ENCODE results near the gene ADAM33.

The ADAM33 gene

DNA sequence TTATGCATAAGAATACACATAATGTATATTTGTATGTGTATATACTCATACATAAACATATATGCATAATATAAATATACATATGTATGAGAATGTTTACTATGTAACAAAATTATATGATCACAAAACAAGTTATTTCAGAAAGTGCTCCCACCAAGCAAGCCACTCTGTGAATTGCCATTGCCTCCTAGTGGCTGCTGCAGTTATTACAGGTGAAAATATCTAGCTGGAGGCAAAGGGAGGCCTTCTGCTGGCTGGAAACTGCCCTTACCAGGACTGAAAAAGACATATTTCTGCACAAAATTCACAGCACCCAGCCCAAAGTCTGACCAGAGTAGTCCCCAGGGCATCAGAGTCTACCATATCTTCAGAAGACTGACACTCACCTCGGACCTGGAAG lies 14.4 kb upstream of the ADAM33 start:
- H3K4me3 ChIP-seq (ENCODE audit: low read depth, low read length): no peak overlapping the region
- TF ChIP-seq, protein P1, sequence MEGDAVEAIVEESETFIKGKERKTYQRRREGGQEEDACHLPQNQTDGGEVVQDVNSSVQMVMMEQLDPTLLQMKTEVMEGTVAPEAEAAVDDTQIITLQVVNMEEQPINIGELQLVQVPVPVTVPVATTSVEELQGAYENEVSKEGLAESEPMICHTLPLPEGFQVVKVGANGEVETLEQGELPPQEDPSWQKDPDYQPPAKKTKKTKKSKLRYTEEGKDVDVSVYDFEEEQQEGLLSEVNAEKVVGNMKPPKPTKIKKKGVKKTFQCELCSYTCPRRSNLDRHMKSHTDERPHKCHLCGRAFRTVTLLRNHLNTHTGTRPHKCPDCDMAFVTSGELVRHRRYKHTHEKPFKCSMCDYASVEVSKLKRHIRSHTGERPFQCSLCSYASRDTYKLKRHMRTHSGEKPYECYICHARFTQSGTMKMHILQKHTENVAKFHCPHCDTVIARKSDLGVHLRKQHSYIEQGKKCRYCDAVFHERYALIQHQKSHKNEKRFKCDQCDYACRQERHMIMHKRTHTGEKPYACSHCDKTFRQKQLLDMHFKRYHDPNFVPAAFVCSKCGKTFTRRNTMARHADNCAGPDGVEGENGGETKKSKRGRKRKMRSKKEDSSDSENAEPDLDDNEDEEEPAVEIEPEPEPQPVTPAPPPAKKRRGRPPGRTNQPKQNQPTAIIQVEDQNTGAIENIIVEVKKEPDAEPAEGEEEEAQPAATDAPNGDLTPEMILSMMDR (IDR thresholded peaks at IDR 0.05; ENCODE audit: borderline replicate concordance, insufficient read depth, low read depth, low read length): peak; percentile 30; the same call in 1 of the 2 replicates

DNA sequence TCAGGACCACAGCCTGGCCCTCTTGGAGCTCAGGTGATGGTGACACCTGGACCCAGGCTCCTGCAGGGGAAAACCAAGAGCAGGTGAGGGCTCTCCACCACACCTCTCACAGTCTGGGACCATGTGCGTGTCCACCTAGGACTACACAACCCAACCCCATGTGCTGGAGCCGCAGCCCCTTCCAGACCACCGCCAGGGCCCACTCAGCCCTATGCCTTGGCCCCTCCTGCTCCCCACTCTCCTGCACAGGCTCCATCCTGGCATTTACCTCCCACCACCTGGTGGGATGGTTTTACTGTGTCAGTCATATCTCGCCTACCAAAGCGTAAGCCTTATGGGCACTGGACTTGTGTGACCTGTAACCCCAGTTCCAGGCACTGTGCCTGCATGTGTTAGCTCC lies 13.1 kb upstream of the ADAM33 start:
- H3K4me3 ChIP-seq (ENCODE audit: low read depth, low read length): no peak overlapping the region
- TF ChIP-seq, protein P1 (IDR thresholded peaks at IDR 0.05; ENCODE audit: borderline replicate concordance, insufficient read depth, low read depth, low read length): no peak

- TF ChIP-seq, protein P1 (IDR thresholded peaks at IDR 0.05; ENCODE audit: borderline replicate concordance, insufficient read depth, low read depth, low read length): no peak
- no peak overlapping the region for H3K4me3 ChIP-seq (ENCODE audit: low read depth, low read length)
Observed at GRCh38 chr20:3693376-3693775, 11.6 kb upstream of the ADAM33 start.

GRCh38 chr20:3692706-3693294 lies 11.0 kb upstream of the ADAM33 start:
- H3K4me3 ChIP-seq (ENCODE audit: low read depth, low read length): no peak overlapping the region
- TF ChIP-seq, protein P1 (IDR thresholded peaks at IDR 0.05; ENCODE audit: borderline replicate concordance, insufficient read depth, low read depth, low read length): no peak

DNA sequence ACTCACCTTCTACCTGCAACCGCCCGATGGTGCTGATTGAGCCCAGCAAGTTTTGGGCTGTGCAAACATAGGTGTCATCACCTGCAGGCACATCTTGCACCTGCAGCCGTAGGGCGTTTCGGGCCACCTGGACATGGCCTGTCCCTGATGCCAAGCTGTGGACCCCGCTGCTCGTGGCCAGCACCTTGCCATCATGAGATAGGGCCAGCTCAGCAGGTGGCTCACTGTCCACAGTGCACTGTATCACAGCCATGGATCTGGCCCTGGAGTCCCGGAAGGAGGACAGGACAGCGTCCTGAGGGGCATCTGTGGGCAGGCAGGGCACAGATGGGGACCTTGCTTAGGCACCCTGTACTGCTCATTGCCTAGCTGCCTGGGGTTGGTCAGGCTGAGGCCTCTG lies 10.1 kb upstream of the ADAM33 start:
- no peak overlapping the region for H3K4me3 ChIP-seq (ENCODE audit: low read depth, low read length)
- TF ChIP-seq, protein P1 (IDR thresholded peaks at IDR 0.05; ENCODE audit: borderline replicate concordance, insufficient read depth, low read depth, low read length): no peak

DNA sequence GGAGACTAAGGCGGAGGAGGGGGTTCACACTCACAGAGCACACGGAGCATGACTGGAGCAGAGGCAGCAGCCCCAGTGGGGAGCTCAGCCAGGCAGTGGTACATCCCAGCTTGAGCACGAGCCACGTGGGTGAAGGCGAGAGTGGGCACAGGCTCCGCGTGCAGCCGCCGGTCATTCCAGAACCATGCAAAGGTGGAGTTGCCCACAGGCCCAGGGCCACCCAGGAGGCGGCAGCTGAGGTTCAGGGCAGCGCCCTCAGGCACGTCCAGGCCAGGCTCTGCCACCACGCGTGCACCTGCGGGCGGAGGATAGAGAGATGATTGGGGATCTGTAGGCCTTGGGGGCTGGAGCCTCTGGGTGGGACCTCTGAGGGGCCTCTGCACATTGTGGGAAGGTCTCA lies 9.5 kb upstream of the ADAM33 start:
- H3K4me3 ChIP-seq (ENCODE audit: low read depth, low read length): no peak overlapping the region
- TF ChIP-seq, protein P1 (IDR thresholded peaks at IDR 0.05; ENCODE audit: borderline replicate concordance, insufficient read depth, low read depth, low read length): no peak

DNA sequence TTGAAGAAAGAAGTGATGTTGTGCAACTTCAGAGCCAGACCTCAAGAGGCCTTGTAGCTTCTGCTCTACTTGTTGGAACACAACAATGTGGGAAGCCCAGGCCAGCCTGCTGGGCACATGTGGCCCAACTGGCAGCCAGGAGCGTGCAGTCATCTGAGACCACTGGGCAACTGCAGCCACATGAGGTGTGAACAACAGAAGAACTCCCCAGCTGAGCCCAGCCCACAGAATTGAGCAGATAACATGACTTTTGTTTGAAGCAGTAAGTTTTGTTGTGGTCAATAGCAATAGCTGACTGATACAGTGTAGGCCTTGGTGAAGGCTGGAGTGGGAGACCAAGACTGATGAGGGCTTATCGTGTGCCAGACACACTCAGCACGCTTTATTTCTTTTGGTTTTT lies 8.6 kb upstream of the ADAM33 start:
- H3K4me3 ChIP-seq (ENCODE audit: low read depth, low read length): no peak overlapping the region
- TF ChIP-seq, protein P1 (IDR thresholded peaks at IDR 0.05; ENCODE audit: borderline replicate concordance, insufficient read depth, low read depth, low read length): no peak

Measured in GM12875 (cell line).